Endothelial cell (in vitro differentiated cells): ENCODE results near the gene LYST. TPM values are rescaled to one million over a fixed set of nuclear protein-coding genes. Genes with fewer than 3 reads are reported as not detected.
"Not testable (repeated sequence)": the region's sequence is repeated elsewhere in the genome, so short reads cannot be mapped to it uniquely, and the experiment has no call there.

Experiments used
- DNase-seq: peaks from one replicate; pipeline ENCODE4 v3.0.0; 2021; ENCODE audit warnings: low spot score
- H3K27ac Mint-ChIP-seq: one replicate; pipeline ENCODE4 v1.8.0; 2021; ENCODE audit warnings: mixed read lengths, inconsistent platforms; ENCODE audit not compliant: unreplicated experiment
- H3K27me3 Mint-ChIP-seq: one replicate; pipeline ENCODE4 v1.8.0; 2021; ENCODE audit warnings: mild to moderate bottlenecking, moderate library complexity, mixed read lengths, inconsistent platforms; ENCODE audit not compliant: unreplicated experiment
- H3K36me3 Mint-ChIP-seq: one replicate; pipeline ENCODE4 v1.8.0; 2021; ENCODE audit warnings: mild to moderate bottlenecking, low read depth, mixed read lengths, inconsistent platforms; ENCODE audit not compliant: unreplicated experiment
- H3K4me1 Mint-ChIP-seq: one replicate; pipeline ENCODE4 v1.8.0; 2021; ENCODE audit warnings: mild to moderate bottlenecking, mixed read lengths, inconsistent platforms; ENCODE audit not compliant: unreplicated experiment
- H3K4me3 Mint-ChIP-seq: one replicate; pipeline ENCODE4 v1.8.0; 2021; ENCODE audit warnings: mild to moderate bottlenecking, mixed read lengths, inconsistent platforms; ENCODE audit not compliant: unreplicated experiment
- H3K9me3 Mint-ChIP-seq: one replicate; pipeline ENCODE4 v1.8.0; 2021; ENCODE audit warnings: mixed read lengths, inconsistent platforms; ENCODE audit not compliant: unreplicated experiment
- total RNA-seq: library from RNA; stranded (reverse); fragmentation: NEBNext Ultra II Directional; extraction: Animal tissue kit (Norgen Biotek cat#: 25700); gene quantifications from one replicate; pipeline ENCODE4 v1.2.1, GENCODE V29; 2021; ENCODE audit not compliant: unreplicated experiment
- TF ChIP-seq, protein P1 (sequence below): fragments of 200-600 bp; sonication (generic); IDR thresholded peaks from one replicate; pipeline ENCODE4 v1.5.0; 2021; ENCODE audit warnings: antibody characterized with exemption; ENCODE audit not compliant: unreplicated experiment

The LYST gene
- total RNA-seq, 1 donor from 2014 or later: 7.4 TPM

DNA sequence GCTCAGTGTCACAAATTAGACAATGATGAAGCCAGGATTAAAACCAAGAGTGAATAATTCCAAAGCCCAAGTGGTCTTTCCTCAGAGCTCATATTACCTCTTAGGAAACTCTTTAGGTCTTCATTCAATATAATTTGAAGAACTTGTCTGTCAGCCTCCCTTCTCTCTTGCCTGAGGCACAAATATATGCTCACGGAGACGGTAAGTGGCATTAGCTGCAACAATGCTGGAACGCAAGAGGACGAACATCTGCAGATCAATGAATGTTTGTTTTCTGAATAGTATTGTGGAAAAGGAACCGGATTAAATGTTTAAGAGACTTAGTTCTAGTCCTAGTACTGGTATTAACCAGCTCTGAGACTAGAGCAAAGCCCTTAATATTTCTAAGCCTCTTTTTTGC lies 39.7 kb upstream of the LYST start:
- Mint-ChIP-seq H3K4me1 (no peaks in the 10 kb centered on the region), H3K4me3 (no peak overlapping the region), H3K36me3 (no peaks in the 10 kb centered on the region), H3K27ac (no peak overlapping the region), H3K9me3 (no peaks in the 10 kb centered on the region), H3K27me3 (no peaks in the 10 kb centered on the region)
- TF ChIP-seq, protein P1, sequence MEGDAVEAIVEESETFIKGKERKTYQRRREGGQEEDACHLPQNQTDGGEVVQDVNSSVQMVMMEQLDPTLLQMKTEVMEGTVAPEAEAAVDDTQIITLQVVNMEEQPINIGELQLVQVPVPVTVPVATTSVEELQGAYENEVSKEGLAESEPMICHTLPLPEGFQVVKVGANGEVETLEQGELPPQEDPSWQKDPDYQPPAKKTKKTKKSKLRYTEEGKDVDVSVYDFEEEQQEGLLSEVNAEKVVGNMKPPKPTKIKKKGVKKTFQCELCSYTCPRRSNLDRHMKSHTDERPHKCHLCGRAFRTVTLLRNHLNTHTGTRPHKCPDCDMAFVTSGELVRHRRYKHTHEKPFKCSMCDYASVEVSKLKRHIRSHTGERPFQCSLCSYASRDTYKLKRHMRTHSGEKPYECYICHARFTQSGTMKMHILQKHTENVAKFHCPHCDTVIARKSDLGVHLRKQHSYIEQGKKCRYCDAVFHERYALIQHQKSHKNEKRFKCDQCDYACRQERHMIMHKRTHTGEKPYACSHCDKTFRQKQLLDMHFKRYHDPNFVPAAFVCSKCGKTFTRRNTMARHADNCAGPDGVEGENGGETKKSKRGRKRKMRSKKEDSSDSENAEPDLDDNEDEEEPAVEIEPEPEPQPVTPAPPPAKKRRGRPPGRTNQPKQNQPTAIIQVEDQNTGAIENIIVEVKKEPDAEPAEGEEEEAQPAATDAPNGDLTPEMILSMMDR: no peak
- no peak for DNase-seq

DNA sequence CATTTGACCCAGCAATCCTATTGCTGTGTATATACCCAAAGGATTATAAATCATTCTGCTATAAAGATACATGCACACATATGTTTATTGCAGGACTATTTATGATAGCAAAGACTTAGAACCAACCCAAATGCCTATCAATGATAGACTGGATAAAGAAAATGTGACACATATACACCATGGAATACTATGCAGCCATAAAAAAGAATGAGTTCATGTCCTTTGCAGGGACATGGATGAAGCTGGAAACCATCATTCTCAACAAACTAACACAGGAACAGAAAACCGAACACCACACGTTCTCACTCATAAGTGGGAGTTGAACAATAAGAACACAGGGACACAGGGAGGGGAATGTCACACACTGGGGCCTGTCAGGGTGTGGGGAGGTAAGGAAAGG lies 37.1 kb upstream of the LYST start:
- H3K9me3 Mint-ChIP-seq, DNase-seq: not testable (repeated sequence)
- peaks cover 13% of the 10 kb centered on the region for H3K4me1 Mint-ChIP-seq

DNA sequence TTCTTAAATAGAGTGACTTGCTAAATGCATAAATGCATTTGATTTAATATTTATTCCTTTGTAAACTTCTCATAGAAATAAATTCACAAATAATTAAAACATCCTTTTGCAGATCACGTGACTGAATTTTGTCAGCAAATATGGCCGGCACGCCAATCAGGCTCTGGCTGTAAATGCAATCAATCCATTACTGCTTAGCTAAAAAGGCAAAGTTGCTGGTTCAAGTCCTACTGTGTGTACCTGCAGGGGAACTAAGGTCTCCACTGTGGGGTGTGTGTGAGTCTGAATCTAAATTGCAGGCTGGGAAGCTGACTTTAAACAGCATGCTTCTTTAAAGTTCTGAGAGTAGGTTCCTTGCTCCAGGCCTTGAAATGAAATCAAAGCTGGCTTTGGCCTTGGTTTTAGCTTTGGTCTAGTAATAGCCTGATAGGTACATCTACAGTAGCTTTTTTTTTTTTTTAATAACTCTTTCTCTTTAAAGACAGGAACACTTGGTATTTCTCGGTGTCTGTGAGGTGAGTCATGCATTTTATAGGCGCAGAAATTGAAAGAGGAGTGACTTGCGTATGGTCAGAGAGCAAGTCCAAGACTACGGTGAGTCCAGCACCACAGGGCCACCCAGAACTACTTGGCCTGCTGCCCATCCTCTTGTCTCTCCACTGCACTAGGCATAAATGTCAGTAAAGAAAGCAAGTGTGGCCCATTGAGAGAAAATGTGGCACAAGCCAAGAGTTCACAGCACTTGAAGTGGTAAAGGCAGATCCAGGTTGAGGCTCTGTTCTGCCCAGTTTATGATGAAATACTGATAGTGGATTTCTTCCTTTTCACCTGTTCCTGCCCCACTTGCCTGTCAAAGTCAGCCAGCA lies 36.2 kb upstream of the LYST start:
- no peaks in the 10 kb centered on the region for H3K9me3 Mint-ChIP-seq
- no peak overlapping the region for H3K27ac Mint-ChIP-seq
- H3K27me3 Mint-ChIP-seq: peaks cover 6% of the 10 kb centered on the region
- no peak for DNase-seq
- TF ChIP-seq, protein P1: no peak
- H3K4me3 Mint-ChIP-seq: no peak overlapping the region
- H3K36me3 Mint-ChIP-seq: peaks cover 3% of the 10 kb centered on the region
- peaks cover 17% of the 10 kb centered on the region for H3K4me1 Mint-ChIP-seq

More for the DNA sequence above, 37.1 kb upstream of the LYST start:
- not testable (repeated sequence) for H3K4me3 Mint-ChIP-seq, H3K27me3 Mint-ChIP-seq, H3K36me3 Mint-ChIP-seq, H3K27ac Mint-ChIP-seq

DNA sequence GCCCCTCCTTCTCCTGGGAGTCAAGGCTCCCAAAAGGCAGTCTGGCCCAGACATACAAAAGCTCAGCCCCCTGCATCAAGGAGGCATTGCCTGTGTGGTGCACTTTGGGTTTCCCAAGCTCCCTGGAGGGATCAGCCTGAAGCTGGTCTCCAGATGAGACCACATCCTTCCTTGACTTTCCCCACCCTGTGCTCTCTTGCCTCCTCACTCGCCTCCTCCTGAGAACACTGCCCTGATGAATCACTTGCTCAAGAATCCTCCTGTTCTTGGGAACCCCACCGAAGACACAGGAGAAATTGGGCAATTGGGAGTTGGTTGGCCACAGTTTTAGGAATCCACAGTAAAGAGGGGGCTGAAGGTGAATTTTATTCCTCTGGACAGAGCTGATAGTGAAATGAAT lies 34.8 kb upstream of the LYST start:
- H3K9me3 Mint-ChIP-seq: no peaks in the 10 kb centered on the region
- no peak overlapping the region for H3K4me3 Mint-ChIP-seq
- no peak for DNase-seq

DNA sequence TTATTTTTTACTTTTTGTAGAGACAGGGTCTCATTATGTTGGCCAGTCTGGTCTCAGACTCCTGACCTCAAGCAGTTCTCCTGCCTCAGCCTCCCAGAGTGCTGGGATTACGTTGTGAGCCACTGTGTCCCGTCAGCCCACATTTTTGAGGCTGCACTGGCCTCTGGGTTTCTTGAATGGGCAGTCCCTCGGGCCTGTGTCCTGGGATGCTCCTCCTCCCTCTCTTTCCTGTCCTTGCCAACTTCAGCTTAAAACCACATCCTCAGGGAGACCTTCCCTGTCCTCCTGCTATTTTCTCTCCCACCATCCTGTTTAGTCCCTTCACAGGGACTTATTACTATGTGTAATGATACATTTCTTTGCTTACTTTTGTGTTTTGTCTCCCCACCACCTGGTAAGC lies 31.4 kb upstream of the LYST start:
- DNase-seq: no peak
- Mint-ChIP-seq H3K27me3 (peaks cover 9% of the 10 kb centered on the region), H3K36me3 (peaks cover 3% of the 10 kb centered on the region), H3K27ac (peak overlapping the region; percentile 0), H3K4me1 (peaks cover 17% of the 10 kb centered on the region), H3K4me3 (no peak overlapping the region), H3K9me3 (no peaks in the 10 kb centered on the region)
- TF ChIP-seq, protein P1: no peak

More for the DNA sequence above, 34.8 kb upstream of the LYST start:
- H3K4me1 Mint-ChIP-seq: peaks cover 17% of the 10 kb centered on the region
- H3K36me3 Mint-ChIP-seq: peaks cover 3% of the 10 kb centered on the region
- H3K27me3 Mint-ChIP-seq: peaks cover 9% of the 10 kb centered on the region
- TF ChIP-seq, protein P1: no peak
- H3K27ac Mint-ChIP-seq: no peak overlapping the region
